GM18909 (cell line): ENCODE measurements around the gene MTNR1B.

Source experiments
- ATAC-seq: cut with Tn5 transposase; IDR thresholded peaks from one replicate; pipeline ENCODE4 v1.9.1; 2021; ENCODE audit warnings: mild to moderate bottlenecking; ENCODE audit not compliant: unreplicated experiment, poor library complexity

Gene MTNR1B

DNA sequence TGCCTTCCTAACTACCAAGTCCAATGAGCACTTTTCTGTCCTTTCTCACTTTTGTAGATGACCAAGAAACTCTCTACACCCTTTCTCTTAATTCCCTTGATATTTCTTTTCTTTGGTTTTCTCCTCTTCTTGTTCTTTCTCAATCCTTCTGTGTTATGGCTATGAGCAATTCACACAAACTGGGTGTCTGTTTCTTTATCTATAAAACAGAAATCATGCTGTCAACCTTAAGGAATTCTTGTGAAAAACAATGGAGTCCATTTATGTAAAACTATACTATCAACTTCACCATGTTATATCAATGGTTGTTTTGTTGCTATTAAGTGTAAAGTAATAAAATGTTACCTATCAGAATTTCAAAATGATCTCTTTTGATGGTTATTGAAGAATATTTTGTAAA lies 7.2 kb downstream of the MTNR1B start:
- ATAC-seq: no peak

DNA sequence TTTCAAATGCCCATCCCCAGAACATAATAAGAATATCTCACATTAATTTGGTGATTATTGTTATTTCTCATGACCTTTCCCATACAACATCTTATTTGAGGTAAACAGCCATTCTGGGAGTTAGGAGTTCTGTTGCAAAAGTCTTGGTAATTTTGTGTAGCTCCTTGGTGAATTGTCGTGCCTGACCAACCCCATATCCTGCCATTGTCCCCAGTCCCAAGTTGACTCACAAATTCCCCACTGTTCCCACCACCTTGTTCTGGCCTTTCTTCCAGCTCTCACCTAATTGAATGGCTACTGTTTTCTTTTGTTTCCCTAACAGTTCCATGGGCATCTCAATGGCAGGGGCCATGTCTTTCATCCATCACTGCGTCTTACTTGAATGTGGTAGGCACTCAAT lies 8.0 kb downstream of the MTNR1B start:
- no peak for ATAC-seq

GRCh38 chr11:92978271-92979111 lies 9.0 kb downstream of the MTNR1B start:
- ATAC-seq: no peak

- ATAC-seq: no peak
Observed at GRCh38 chr11:92979176-92979575, 9.7 kb downstream of the MTNR1B start.

- ATAC-seq: no peak
Observed at GRCh38 chr11:92980312-92980711, 10.9 kb downstream of the MTNR1B start.

DNA sequence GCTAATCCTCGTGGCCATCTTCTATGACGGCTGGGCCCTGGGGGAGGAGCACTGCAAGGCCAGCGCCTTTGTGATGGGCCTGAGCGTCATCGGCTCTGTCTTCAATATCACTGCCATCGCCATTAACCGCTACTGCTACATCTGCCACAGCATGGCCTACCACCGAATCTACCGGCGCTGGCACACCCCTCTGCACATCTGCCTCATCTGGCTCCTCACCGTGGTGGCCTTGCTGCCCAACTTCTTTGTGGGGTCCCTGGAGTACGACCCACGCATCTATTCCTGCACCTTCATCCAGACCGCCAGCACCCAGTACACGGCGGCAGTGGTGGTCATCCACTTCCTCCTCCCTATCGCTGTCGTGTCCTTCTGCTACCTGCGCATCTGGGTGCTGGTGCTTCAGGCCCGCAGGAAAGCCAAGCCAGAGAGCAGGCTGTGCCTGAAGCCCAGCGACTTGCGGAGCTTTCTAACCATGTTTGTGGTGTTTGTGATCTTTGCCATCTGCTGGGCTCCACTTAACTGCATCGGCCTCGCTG lies 12.1 kb downstream of the MTNR1B start:
- ATAC-seq: no peak

GRCh38 chr11:92986585-92986984 lies 17.1 kb downstream of the MTNR1B start:
- no peak for ATAC-seq

GRCh38 chr11:92993004-92993403 lies 23.6 kb downstream of the MTNR1B start:
- no peak for ATAC-seq

DNA sequence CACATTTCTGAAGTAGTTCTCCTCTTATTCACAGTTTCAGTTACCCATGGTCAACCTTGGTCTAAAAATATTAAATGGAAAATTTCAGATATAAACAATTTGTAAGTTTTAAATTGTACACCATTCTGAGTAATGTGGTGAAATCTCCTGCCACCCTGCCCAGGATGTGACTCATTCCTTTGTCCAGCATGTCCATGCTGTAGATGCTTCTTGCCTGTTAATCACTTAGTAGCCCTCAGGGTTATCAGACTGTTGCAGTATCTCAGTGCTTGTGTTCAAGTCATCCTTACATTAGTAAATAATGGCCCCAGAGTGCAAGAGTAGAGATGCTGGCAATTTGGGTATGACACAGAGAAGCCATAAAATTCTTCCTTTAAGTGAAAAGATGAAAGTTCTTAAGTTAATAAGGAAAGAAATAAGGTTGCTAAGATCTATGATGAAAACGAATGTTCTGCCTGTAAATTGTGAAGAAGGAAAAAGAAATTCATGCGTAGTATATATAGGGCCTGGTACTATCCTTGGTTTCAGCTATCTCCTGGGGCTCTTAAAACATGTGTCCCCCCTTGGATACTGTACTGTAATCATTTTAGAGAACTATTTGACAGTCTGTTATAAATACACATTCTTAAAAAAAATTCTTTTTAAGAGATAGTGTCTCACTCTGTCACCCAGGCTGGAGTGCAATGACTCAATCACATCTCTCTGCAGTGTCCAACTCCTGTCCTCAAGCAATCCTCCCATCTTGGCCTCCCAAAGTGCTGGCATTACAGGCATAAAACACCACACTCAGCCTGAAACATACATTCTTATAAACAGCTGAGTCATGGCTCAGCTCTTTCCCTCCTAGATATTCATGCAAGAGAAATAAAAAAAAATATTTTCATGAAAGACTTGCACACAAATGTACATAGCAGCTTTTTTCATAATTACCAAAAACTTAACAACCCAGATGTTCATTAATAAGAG lies 31.3 kb downstream of the MTNR1B start:
- ATAC-seq: no peak

GRCh38 chr11:93001806-93002205 lies 32.4 kb downstream of the MTNR1B start:
- ATAC-seq: no peak

DNA sequence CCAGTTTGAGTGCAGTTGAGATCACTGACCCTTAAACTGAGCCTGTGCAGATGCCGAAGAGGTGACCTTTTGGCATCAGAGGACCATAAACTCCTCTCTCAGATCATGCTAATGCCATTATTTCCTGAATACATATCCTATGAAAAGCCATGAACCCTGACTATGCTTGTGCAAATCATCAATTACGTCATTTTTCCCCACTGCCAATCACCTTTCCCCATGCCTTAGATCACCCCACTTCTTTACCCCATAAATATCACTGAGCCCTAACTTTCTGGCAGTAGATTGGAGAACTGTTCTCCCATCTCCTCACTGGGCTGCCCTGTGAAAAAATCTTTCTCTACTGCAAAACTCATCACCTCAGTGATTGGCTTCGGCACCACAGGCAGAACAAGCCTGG lies 32.9 kb downstream of the MTNR1B start:
- ATAC-seq: no peak

- no peak for ATAC-seq
Observed at GRCh38 chr11:93005239-93005638, 35.8 kb downstream of the MTNR1B start.

DNA sequence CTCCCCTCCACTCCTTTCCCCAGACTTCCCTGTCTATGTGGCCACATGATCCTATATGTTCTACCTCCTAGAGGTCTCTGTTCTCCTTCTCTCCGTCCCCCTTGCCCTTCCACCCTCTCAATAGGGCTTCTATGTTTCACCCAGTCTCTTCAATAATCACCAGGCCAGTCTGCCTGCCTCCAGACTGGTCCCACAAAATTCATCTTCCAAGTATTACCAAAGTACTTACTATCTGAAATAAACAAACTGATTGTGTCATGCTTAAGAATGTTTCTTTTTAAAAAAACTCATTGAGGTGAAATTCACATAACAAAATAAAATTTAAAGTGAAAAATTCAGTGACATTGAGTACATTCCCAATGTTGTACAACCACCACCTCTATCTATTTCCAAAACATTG lies 44.2 kb downstream of the MTNR1B start:
- ATAC-seq: no peak

DNA sequence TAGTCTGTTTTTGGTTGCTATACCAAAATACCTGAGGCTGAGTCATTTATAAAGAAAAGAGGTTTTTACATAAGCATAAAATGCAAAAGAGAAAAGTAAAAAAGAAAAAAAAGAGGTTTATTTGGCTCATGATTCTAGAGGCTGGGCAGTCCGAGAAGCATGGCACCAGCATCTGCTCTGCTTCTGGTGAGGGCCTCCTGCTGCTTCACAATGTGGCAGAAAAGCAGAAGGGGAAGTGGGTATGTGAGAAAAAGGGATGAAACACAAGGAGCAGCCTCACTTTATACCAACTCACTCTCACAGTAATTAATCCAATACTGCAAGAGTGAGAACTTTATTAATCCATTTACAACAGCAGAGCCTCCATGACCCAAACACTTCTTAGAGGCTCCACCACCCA lies 47.1 kb downstream of the MTNR1B start:
- ATAC-seq: no peak

- no peak for ATAC-seq
Observed at GRCh38 chr11:93017821-93018690, 48.6 kb downstream of the MTNR1B start.

DNA sequence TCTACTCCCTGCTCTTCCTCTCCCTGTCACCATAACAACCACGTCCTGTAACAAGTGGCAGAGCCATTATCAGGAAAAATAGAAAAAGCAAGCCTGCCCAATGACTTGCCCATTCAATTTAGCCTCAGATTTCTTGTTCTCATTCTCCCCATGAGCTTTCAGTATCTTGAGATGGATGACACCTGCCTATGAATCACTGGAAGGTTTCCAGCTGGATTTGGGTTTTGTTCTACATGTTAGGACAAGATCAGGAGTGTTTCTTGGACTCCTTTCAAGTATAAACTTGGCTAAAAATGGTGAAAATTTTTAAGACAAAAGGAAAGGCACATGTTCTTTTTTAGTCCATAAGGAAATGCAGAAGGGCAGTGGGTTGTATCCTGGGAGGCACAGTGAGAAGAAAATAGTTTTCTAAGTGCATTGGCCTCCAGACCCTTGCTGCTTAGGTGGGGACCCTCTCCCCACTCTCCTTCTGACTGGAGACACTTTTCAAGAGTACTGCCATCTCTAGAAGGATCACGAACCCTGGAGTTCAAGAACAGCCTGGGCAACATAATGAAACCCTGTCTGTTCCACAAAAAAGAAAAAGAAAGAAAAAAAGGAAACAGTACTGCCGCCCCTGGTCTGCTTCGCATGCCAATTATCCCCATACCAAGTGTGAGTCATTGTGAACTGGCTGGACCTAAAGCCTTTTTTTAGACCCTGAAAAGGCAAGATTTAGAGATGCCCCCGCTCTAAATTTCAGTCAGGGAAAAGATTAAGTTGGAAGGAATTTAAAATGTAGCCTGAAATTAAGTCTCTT lies 51.0 kb downstream of the MTNR1B start:
- ATAC-seq: no peak

DNA sequence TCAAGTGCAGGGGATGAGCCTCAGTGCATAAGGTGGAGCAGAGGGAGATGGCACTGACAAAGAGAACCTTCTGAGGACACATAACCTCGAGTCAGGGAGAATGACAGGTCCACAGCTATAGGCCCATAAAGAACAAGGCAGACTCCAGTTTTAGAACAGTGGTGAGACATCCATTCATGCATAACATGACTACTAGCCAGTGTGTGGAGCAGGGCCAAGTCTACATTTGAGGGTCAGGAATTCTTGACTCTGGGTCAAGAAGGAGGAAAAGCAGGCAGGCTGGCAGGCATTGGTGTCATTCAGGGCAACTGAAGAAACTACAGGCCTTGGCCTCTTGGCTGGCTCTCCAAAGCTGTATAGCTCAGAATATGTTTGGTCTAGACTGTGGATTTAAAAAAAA lies 54.9 kb downstream of the MTNR1B start:
- ATAC-seq: no peak

- no peak for ATAC-seq
Observed at GRCh38 chr11:93025558-93026255, 56.3 kb downstream of the MTNR1B start.
